ENCODE data around the gene PAX6.

The PAX6 gene

DNA sequence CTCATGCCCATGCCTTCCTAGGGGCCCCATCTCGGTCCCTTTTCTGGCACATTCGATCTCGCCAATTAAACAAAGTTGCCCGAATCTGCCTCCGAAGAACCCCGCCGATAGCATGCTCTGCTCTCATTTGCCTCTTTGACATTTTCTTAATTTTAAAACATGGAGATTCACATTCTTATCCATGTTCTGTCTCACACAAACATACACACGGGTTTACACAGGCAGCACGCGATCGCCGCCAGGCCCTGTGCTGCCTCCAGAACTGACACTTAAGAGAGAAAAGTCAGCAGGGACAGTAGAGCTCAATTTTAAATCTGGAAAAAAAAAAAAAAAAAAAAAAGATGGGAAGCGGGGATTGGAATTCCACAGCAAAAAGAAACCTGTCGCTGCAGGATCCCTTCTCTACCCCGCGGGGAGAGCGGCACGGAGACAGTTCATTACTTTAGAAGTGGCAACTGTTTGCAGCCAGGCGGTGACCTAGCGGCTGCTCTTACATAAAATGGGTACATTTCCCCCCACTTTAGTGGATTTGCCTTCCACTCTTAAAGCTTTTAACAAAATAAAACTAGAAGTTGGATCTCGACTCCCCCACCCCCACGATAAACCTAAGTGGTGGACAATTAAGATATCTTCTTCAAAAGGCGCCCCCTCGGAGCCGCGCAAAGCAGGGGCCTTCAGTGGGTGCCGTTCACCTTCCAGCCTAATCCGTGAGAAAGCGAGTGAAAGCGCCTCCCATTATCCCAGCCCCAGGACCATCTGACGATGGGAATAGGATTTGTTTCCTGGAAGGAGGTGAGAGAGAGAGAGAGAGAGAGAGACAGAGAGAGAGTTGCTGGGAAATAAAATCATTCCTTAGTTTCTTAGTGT is 13.7 kb downstream of the PAX6 start:
- H2AFZ ChIP-seq (ENCODE audit: low read depth): no peak overlapping the region
- H3K9ac ChIP-seq: no peak overlapping the region

DNA sequence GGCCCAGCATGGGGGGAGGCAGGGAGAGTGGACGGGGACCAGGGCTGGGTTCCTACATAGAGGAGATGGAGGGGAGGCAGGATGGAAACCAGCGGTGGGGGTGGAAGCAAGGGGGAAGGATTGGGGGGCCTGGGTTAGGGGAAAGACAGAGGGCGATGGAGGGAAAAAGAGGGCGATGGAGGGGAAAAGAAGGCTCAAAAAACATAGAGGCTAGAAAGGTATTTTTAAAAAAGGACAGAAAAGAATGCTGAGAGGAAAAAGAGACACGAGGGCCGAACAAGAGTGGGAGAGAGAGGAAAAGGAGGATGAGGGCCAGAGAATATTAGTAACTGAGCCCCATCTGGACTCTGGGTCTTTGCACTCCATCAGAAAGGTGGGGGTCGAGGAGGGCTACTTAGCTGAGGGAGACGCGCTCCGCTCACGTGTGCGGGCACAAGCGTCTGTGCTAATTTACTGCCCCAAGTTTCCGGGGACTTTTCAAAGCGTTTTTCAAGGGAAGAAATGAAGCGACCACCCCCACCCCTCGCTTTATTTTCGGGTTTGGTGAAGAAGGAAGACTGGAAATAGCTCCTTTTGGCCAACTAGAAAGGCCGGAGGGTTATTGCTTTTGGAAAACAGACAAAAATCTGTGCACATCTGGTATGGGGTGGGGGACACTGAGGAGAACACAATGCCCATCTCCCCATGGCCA is 14.5 kb downstream of the PAX6 start:
- Histone ChIP-seq H4K20me1 (ENCODE audit: insufficient read depth) (no peaks in the 10 kb centered on the region), H3K79me2 (ENCODE audit: insufficient read depth, low read depth) (no peaks in the 10 kb centered on the region), H3K36me3 (ENCODE audit: insufficient read depth) (no peaks in the 10 kb centered on the region), H3K9ac (no peak overlapping the region), H3K4me3 (IDR thresholded peaks at IDR 0.05; ENCODE audit: insufficient read depth, low read depth, low read length) (no peak overlapping the region), H3K4me1 (ENCODE audit: low read depth, poor library complexity, severe bottlenecking) (no peaks in the 10 kb centered on the region), H3K4me2 (no peak overlapping the region), H3K27me3 (ENCODE audit: insufficient read depth, low read depth) (no peaks in the 10 kb centered on the region), H2AFZ (ENCODE audit: low read depth) (no peak overlapping the region), H3K27ac (no peak overlapping the region)
- TF ChIP-seq, protein P1, sequence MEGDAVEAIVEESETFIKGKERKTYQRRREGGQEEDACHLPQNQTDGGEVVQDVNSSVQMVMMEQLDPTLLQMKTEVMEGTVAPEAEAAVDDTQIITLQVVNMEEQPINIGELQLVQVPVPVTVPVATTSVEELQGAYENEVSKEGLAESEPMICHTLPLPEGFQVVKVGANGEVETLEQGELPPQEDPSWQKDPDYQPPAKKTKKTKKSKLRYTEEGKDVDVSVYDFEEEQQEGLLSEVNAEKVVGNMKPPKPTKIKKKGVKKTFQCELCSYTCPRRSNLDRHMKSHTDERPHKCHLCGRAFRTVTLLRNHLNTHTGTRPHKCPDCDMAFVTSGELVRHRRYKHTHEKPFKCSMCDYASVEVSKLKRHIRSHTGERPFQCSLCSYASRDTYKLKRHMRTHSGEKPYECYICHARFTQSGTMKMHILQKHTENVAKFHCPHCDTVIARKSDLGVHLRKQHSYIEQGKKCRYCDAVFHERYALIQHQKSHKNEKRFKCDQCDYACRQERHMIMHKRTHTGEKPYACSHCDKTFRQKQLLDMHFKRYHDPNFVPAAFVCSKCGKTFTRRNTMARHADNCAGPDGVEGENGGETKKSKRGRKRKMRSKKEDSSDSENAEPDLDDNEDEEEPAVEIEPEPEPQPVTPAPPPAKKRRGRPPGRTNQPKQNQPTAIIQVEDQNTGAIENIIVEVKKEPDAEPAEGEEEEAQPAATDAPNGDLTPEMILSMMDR (conservative IDR thresholded peaks at IDR 0.05; ENCODE audit: low read depth, low read length): no peak

More for the DNA sequence above, 13.7 kb downstream of the PAX6 start:
- Histone ChIP-seq H3K36me3 (ENCODE audit: insufficient read depth) (no peaks in the 10 kb centered on the region), H3K79me2 (ENCODE audit: insufficient read depth, low read depth) (no peaks in the 10 kb centered on the region), H3K4me3 (IDR thresholded peaks at IDR 0.05; ENCODE audit: insufficient read depth, low read depth, low read length) (no peak overlapping the region), H4K20me1 (ENCODE audit: insufficient read depth) (no peaks in the 10 kb centered on the region), H3K27me3 (ENCODE audit: insufficient read depth, low read depth) (no peaks in the 10 kb centered on the region), H3K4me1 (ENCODE audit: low read depth, poor library complexity, severe bottlenecking) (no peaks in the 10 kb centered on the region), H3K4me2 (no peak overlapping the region), H3K27ac (no peak overlapping the region)
- TF ChIP-seq, protein P1 (conservative IDR thresholded peaks at IDR 0.05; ENCODE audit: low read depth, low read length): no peak

DNA sequence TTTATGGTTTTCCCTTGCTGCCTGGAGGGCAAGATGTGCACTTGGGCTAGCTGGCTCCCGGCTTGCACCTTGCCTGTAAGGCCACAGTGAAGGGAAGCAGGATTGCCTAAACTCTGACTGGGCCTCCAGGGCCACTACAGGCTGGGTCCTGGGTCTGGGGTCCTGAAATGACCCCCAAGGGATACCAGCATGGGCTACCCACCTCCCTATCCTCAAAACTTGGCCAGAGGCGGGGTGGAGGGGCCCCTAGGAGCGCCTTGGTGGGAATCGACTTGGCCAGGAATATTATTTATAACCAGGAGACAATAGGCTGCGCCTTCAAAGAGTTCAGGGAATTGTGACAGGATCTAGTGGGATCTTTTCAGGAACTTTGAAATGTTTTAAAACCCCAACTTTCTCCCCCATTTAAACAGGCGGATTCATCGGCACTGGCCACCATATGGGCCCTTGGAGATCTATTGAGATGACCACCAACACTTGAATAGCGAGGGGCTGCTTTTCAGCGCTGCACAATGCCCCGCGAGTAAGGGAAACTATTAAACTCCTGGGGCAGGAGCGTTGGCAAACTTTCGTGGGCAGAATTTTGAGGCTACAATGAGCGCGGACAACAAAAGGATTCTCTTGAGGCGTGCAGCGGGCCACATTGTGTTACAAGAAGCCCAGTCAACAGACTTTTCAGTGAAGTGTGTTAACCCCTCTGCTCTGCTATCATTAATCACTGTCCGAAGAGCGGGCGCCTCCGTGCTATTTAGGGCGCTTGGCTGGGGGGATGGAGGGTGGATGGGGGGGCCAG is 15.2 kb downstream of the PAX6 start:
- Histone ChIP-seq H3K79me2 (ENCODE audit: insufficient read depth, low read depth) (no peaks in the 10 kb centered on the region), H2AFZ (ENCODE audit: low read depth) (no peak overlapping the region), H3K4me1 (ENCODE audit: low read depth, poor library complexity, severe bottlenecking) (no peaks in the 10 kb centered on the region), H4K20me1 (ENCODE audit: insufficient read depth) (no peaks in the 10 kb centered on the region), H3K27ac (no peak overlapping the region), H3K4me2 (no peak overlapping the region), H3K36me3 (ENCODE audit: insufficient read depth) (no peaks in the 10 kb centered on the region), H3K4me3 (IDR thresholded peaks at IDR 0.05; ENCODE audit: insufficient read depth, low read depth, low read length) (no peak overlapping the region), H3K27me3 (ENCODE audit: insufficient read depth, low read depth) (no peaks in the 10 kb centered on the region), H3K9ac (no peak overlapping the region)
- TF ChIP-seq, protein P1 (conservative IDR thresholded peaks at IDR 0.05; ENCODE audit: low read depth, low read length): no peak

DNA sequence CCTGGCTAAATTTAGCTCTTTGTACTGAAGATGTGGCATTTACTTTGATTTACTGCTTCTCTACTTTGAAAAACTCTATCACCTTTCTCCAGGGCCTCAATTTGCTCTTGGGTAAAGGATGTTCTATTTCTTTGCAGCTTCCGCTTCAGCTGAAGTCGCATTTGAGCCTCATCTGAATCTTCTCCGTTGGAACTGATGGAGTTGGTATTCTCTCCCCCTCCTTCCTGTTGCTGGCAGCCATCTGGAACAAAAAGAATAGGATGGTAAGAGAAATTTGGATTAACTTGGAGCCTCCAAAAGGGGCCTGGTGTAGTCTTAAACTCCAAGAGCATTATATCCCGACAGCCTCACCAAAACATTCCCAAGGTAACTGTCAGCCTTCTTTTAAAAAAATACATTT is 16.6 kb downstream of the PAX6 start:
- H3K4me1 ChIP-seq (ENCODE audit: low read depth, poor library complexity, severe bottlenecking): no peaks in the 10 kb centered on the region

More for the DNA sequence above, 16.6 kb downstream of the PAX6 start:
- Histone ChIP-seq H3K4me2 (no peak overlapping the region), H3K36me3 (ENCODE audit: insufficient read depth) (no peaks in the 10 kb centered on the region), H3K27ac (no peak overlapping the region), H3K79me2 (ENCODE audit: insufficient read depth, low read depth) (no peaks in the 10 kb centered on the region), H3K4me3 (IDR thresholded peaks at IDR 0.05; ENCODE audit: insufficient read depth, low read depth, low read length) (no peak overlapping the region), H3K27me3 (ENCODE audit: insufficient read depth, low read depth) (no peaks in the 10 kb centered on the region), H4K20me1 (ENCODE audit: insufficient read depth) (no peaks in the 10 kb centered on the region), H2AFZ (ENCODE audit: low read depth) (no peak overlapping the region), H3K9ac (no peak overlapping the region)
- TF ChIP-seq, protein P1 (conservative IDR thresholded peaks at IDR 0.05; ENCODE audit: low read depth, low read length): no peak

Measured in KMS-11 (cell line).